NCI-H187 treated with DMSO at 0.1 percent for 48 hours (cell line): ENCODE data around the gene MAP7D2.
A peak's percentile ranks its signal among the peaks of the same experiment; 100 is the strongest.
"Not testable (repeated sequence)": the region's sequence is repeated elsewhere in the genome, so short reads cannot be mapped to it uniquely, and the experiment has no call there.

Experiments used
- DNase-seq: peaks from one replicate; lab custom pipeline; 2025; lab: John Stamatoyannopoulos, UW

Gene MAP7D2

GRCh38 chrX:20116577-20117240 is at the start of gene MAP7D2:
Gene MAP7D2 (minus strand): TSS chrX:20116907. CDS start chrX:20116879, 28 bp downstream.
- no peak for DNase-seq

GRCh38 chrX:20162516-20162915 is 45.8 kb upstream of the MAP7D2 start:
- DNase-seq = not testable (repeated sequence)

- no peak for DNase-seq
These were observed 43.2 kb upstream of the MAP7D2 start for GRCh38 chrX:20159797-20160385.

GRCh38 chrX:20151689-20152088 is 35.0 kb upstream of the MAP7D2 start:
- DNase-seq = no peak

- no peak for DNase-seq
These were observed 32.6 kb upstream of the MAP7D2 start for GRCh38 chrX:20149326-20149725.

GRCh38 chrX:20147561-20147960 is 30.9 kb upstream of the MAP7D2 start:
- DNase-seq = no peak

GRCh38 chrX:20144491-20144890 is 27.8 kb upstream of the MAP7D2 start:
- no peak for DNase-seq

- no peak for DNase-seq
These were observed 26.9 kb upstream of the MAP7D2 start for GRCh38 chrX:20143561-20143960.

- DNase-seq = no peak
These were observed 26.4 kb upstream of the MAP7D2 start for GRCh38 chrX:20143111-20143510.

- DNase-seq = peak; percentile 95
These were observed 24.8 kb upstream of the MAP7D2 start, which contains the start of gene EIF1AX for GRCh38 chrX:20141281-20142220. Gene EIF1AX (minus strand): TSS chrX:20141838. CDS start chrX:20141640, 198 bp downstream.

GRCh38 chrX:20140420-20140819 is 23.7 kb upstream of the MAP7D2 start:
- DNase-seq = no peak

GRCh38 chrX:20139966-20140365 is 23.3 kb upstream of the MAP7D2 start:
- DNase-seq = no peak

- DNase-seq = no peak
These were observed 19.2 kb upstream of the MAP7D2 start for GRCh38 chrX:20135944-20136343.

- DNase-seq = no peak
These were observed 16.0 kb upstream of the MAP7D2 start for GRCh38 chrX:20132666-20133065.

- no peak for DNase-seq
These were observed 13.7 kb upstream of the MAP7D2 start for GRCh38 chrX:20130357-20130756.

- DNase-seq = no peak
These were observed 12.8 kb upstream of the MAP7D2 start for GRCh38 chrX:20129547-20129946.

GRCh38 chrX:20128670-20129069 is 12.0 kb upstream of the MAP7D2 start:
- DNase-seq = no peak

- DNase-seq = not testable (repeated sequence)
These were observed 10.7 kb upstream of the MAP7D2 start for GRCh38 chrX:20127440-20127839.

GRCh38 chrX:20126833-20127232 is 10.1 kb upstream of the MAP7D2 start:
- DNase-seq = not testable (repeated sequence)

GRCh38 chrX:20124964-20125363 is 8.3 kb upstream of the MAP7D2 start:
- no peak for DNase-seq

- no peak for DNase-seq
These were observed 1.5 kb upstream of the MAP7D2 start for GRCh38 chrX:20118065-20118824.

- DNase-seq = no peak
These were observed 575 bp downstream of the MAP7D2 start for GRCh38 chrX:20116087-20116576.
